BE2C (cell line): ENCODE data around the gene VAPA.

Experiments used
- DNase-seq: peaks from one replicate; pipeline ENCODE4 v3.0.0-alpha.2; 2020
- H3K27me3 ChIP-seq: fragments of 250-450 bp; sonication (Bioruptor Pico); 2 replicates; pipeline ENCODE4 v1.5.1; 2020; ENCODE audit warnings: mild to moderate bottlenecking
- H3K36me3 ChIP-seq: fragments of 250-450 bp; sonication (Bioruptor Pico); 2 replicates; pipeline ENCODE4 v1.5.1; 2020; ENCODE audit warnings: mild to moderate bottlenecking
- H3K4me1 ChIP-seq: fragments of 250-450 bp; sonication (Bioruptor Pico); 2 replicates; pipeline ENCODE4 v1.5.1; 2020
- H3K4me3 ChIP-seq: 2 replicates; pipeline ENCODE4 v1.5.1; 2011; ENCODE audit warnings: low read depth, low read length
- H3K9me3 ChIP-seq: fragments of 250-450 bp; sonication (Bioruptor Pico); 2 replicates; pipeline ENCODE4 v1.5.1; 2020
- CTCF ChIP-seq: IDR thresholded peaks from 2 replicates; pipeline ENCODE4 v1.5.1; 2012; ENCODE audit warnings: mild to moderate bottlenecking, low read depth, low read length

The VAPA gene

DNA sequence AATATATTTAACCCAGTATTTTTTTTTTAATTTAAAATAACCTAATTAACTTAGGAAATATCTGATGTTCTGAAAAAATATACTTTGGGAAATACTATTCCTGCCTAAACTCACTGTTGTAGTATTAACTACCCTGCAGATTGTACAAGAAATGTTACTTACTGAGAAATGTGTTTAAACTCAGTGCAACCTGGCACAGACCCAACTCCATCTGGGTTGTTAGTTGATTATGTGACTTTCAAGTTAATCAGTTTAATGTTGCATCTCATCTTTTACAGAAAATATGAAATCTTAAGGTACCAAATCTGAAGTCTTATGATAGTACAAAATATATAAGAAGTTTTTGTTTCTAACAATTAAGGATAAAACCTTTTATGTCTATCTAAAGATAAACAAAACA, 27.3 kb downstream of the VAPA start:
- H3K4me1 ChIP-seq = no peaks in the 10 kb centered on the region
- DNase-seq = no peak
- H3K4me3 ChIP-seq = no peak overlapping the region
- peaks cover 7% of the 10 kb centered on the region for H3K36me3 ChIP-seq
- no peaks in the 10 kb centered on the region for H3K9me3 ChIP-seq
- no peaks in the 10 kb centered on the region for H3K27me3 ChIP-seq
- TF ChIP-seq CTCF = no peak

- peaks cover 4% of the 10 kb centered on the region for H3K36me3 ChIP-seq
These were observed 27.8 kb downstream of the VAPA start for GRCh38 chr18:9941660-9942059.

GRCh38 chr18:9943311-9943710, 29.5 kb downstream of the VAPA start:
- Histone ChIP-seq H3K36me3 (no peaks in the 10 kb centered on the region), H3K4me1 (no peaks in the 10 kb centered on the region), H3K27me3 (no peaks in the 10 kb centered on the region), H3K4me3 (no peak overlapping the region), H3K9me3 (no peaks in the 10 kb centered on the region)
- DNase-seq = no peak
- no peak for TF ChIP-seq CTCF

More at GRCh38 chr18:9941660-9942059, 27.8 kb downstream of the VAPA start:
- Histone ChIP-seq H3K9me3 (no peaks in the 10 kb centered on the region), H3K4me1 (no peaks in the 10 kb centered on the region), H3K4me3 (no peak overlapping the region), H3K27me3 (no peaks in the 10 kb centered on the region)
- TF ChIP-seq CTCF = no peak
- DNase-seq = no peak

DNA sequence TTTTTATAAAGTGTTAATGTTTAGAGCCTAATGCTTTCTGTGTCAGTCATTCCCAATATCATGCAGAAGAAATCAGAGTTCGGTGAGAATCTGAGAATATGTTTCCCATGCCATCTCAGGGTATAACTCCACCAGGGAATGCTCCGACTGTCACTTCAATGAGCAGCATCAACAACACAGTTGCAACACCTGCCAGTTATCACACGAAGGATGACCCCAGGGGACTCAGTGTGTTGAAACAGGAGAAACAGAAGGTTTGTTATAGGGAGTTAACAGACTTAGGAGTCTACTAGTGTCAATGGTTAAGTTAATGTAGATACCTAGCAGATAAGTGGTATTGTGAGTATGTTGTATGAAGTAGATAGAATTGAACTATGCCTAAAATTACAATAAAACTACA, 31.0 kb downstream of the VAPA start:
- no peaks in the 10 kb centered on the region for H3K27me3 ChIP-seq
- no peak overlapping the region for H3K4me3 ChIP-seq
- H3K4me1 ChIP-seq = no peaks in the 10 kb centered on the region
- no peak for TF ChIP-seq CTCF
- H3K36me3 ChIP-seq = no peaks in the 10 kb centered on the region
- H3K9me3 ChIP-seq = no peaks in the 10 kb centered on the region
- DNase-seq = no peak

- H3K4me3 ChIP-seq = no peak overlapping the region
- no peaks in the 10 kb centered on the region for H3K4me1 ChIP-seq
- no peak for TF ChIP-seq CTCF
- DNase-seq = no peak
- no peaks in the 10 kb centered on the region for H3K9me3 ChIP-seq
- peaks cover 2% of the 10 kb centered on the region; the same call in 1 of the 2 replicates for H3K36me3 ChIP-seq
- H3K27me3 ChIP-seq = no peaks in the 10 kb centered on the region
These were observed 33.0 kb downstream of the VAPA start for GRCh38 chr18:9946831-9947230.

DNA sequence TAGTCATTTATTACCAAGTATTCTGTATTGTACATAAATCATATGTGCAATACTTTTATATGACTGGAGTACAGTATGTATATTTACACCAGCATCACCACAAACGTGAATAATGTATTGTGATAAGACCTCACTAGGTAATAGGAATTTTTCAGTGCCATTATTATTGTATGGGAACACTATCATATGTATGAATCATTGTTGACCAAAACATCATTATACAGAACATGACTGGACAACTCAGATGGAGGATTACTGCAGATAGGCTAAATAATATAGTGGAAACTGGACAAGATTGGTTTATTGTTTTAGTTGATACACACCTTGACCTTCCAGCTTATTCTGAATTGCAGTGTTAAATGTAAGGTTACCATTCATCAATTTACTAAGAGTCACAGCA, 33.4 kb downstream of the VAPA start:
- no peak for TF ChIP-seq CTCF
- H3K4me1 ChIP-seq = no peaks in the 10 kb centered on the region
- no peaks in the 10 kb centered on the region for H3K9me3 ChIP-seq
- no peak for DNase-seq
- peaks cover 3% of the 10 kb centered on the region; the same call in 1 of the 2 replicates for H3K36me3 ChIP-seq
- H3K4me3 ChIP-seq = no peak overlapping the region
- H3K27me3 ChIP-seq = no peaks in the 10 kb centered on the region
